Measurements from ENCODE around the gene ONECUT1. TPM values are rescaled to one million over a fixed set of nuclear protein-coding genes. Genes with fewer than 3 reads are reported as not detected.
A peak's percentile ranks its signal among the peaks of the same experiment; 100 is the strongest.
"Not testable (repeated sequence)": the region's sequence is repeated elsewhere in the genome, so short reads cannot be mapped to it uniquely, and the experiment has no call there.

Gene ONECUT1
- total RNA-seq (2014; rRNA removed; shearing (Covaris generic)) (0.25 and 0.28 TPM in 2 replicates), total RNA-seq (2022) (0.15 and 0.52 TPM in 2 replicates), Bru-seq, nascent RNA (percentile 9 among the genes with signal in this experiment), BruChase-seq, experiment 1, labeled RNA remaining after a 6-hour chase (percentile 7 among the genes with signal in this experiment), BruChase-seq, experiment 2, labeled RNA remaining after a 2-hour chase (percentile 4 among the genes with signal in this experiment)
- long read RNA-seq: 0 reads

GRCh38 chr15:52790169-52790708, at the start of gene ONECUT1:
Gene ONECUT1, minus strand, starts transcription at chr15:52790336. Its CDS starts 452 bp downstream, at chr15:52789884.
- TF ChIP-seq EZH2phosphoT487 (IDR thresholded peaks at IDR 0.05; ENCODE audit: borderline replicate concordance, low read depth, low read length) (no peak), CTCF (conservative IDR thresholded peaks at IDR 0.05; ENCODE audit: low read length) (no peak)
- POLR2A ChIA-PET: interaction anchor here (0.7 kb wide), 1 partner anchor 34 kb away, joined by 4 read pairs; no protein-coding TSS in a partner anchor
- Histone ChIP-seq H3K9me2 (ENCODE audit: insufficient read depth, low read length) (no peaks in the 10 kb centered on the region), H3K27ac (ENCODE audit: low read depth, low read length, poor library complexity, severe bottlenecking) (no peak within 1 kb of the TSS), H4K20me1 (ENCODE audit: insufficient read depth, low read length) (no peaks in the 10 kb centered on the region), H3K4me2 (ENCODE audit: low read length) (peak within 1 kb of the TSS; percentile 72), H3K9me3 (ENCODE audit: low read length) (no peaks in the 10 kb centered on the region), H3K79me2 (ENCODE audit: insufficient read depth, low read depth, low read length) (no peaks in the 10 kb centered on the region), H2AFZ (ENCODE audit: low read length) (peak within 1 kb of the TSS; percentile 77), H3K4me3 (ENCODE audit: low read depth, low read length, poor library complexity, severe bottlenecking) (peak within 1 kb of the TSS; percentile 65), H3K4me1 (ENCODE audit: insufficient read depth, low read length, poor library complexity, severe bottlenecking) (no peaks in the 10 kb centered on the region), H3K36me3 (ENCODE audit: insufficient read depth, low read length) (no peaks in the 10 kb centered on the region)
- BruUV-seq (replicated peaks): no TSS peak
- peak; percentile 61 for DNase-seq (ENCODE audit: low spot score)
- intact Hi-C loops (cut with micrococcal nuclease; ENCODE audit: unreplicated experiment): no loop called here
- CTCF ChIA-PET (ENCODE audit: unreplicated experiment): interaction anchor here (0.6 kb wide), 1 partner anchor 532 kb away, joined by 5 read pairs; no protein-coding TSS in a partner anchor

GRCh38 chr15:52834379-52834778, 44.2 kb upstream of the ONECUT1 start:
- DNase-seq (ENCODE audit: low spot score): no peak
- no peaks in the 10 kb centered on the region for H3K9me3 ChIP-seq (ENCODE audit: low read length)
- H3K36me3 ChIP-seq (ENCODE audit: insufficient read depth, low read length): no peaks in the 10 kb centered on the region
- H2AFZ ChIP-seq (ENCODE audit: low read length): no peak overlapping the region
- no peak overlapping the region for H3K27ac ChIP-seq (ENCODE audit: low read depth, low read length, poor library complexity, severe bottlenecking)
- H3K4me3 ChIP-seq (ENCODE audit: low read depth, low read length, poor library complexity, severe bottlenecking): no peak overlapping the region
- H3K4me2 ChIP-seq (ENCODE audit: low read length): no peak overlapping the region
- no peaks in the 10 kb centered on the region for H3K4me1 ChIP-seq (ENCODE audit: insufficient read depth, low read length, poor library complexity, severe bottlenecking)
- no peaks in the 10 kb centered on the region for H3K79me2 ChIP-seq (ENCODE audit: insufficient read depth, low read depth, low read length)
- intact Hi-C loops (cut with micrococcal nuclease; ENCODE audit: unreplicated experiment): no loop called here
- H4K20me1 ChIP-seq (ENCODE audit: insufficient read depth, low read length): no peaks in the 10 kb centered on the region
- TF ChIP-seq EZH2phosphoT487 (IDR thresholded peaks at IDR 0.05; ENCODE audit: borderline replicate concordance, low read depth, low read length) (no peak), CTCF (conservative IDR thresholded peaks at IDR 0.05; ENCODE audit: low read length) (no peak)
- BruUV-seq (replicated peaks): no TSS peak
- CTCF ChIA-PET (ENCODE audit: unreplicated experiment): no interaction called here
- H3K9me2 ChIP-seq (ENCODE audit: insufficient read depth, low read length): no peaks in the 10 kb centered on the region
- POLR2A ChIA-PET: no interaction called here

- DNase-seq (ENCODE audit: low spot score); H3K4me2 ChIP-seq (ENCODE audit: low read length); H3K9me3 ChIP-seq (ENCODE audit: low read length); CTCF ChIA-PET (ENCODE audit: unreplicated experiment); H3K4me1 ChIP-seq (ENCODE audit: insufficient read depth, low read length, poor library complexity, severe bottlenecking); H3K4me3 ChIP-seq (ENCODE audit: low read depth, low read length, poor library complexity, severe bottlenecking); H2AFZ ChIP-seq (ENCODE audit: low read length); intact Hi-C loops (cut with micrococcal nuclease; ENCODE audit: unreplicated experiment); H3K79me2 ChIP-seq (ENCODE audit: insufficient read depth, low read depth, low read length); H3K36me3 ChIP-seq (ENCODE audit: insufficient read depth, low read length); H4K20me1 ChIP-seq (ENCODE audit: insufficient read depth, low read length); H3K9me2 ChIP-seq (ENCODE audit: insufficient read depth, low read length); BruUV-seq (replicated peaks); H3K27ac ChIP-seq (ENCODE audit: low read depth, low read length, poor library complexity, severe bottlenecking): not testable (repeated sequence)
- POLR2A ChIA-PET: interaction anchor here (0.6 kb wide), 1 partner anchor 47 kb away, joined by 5 read pairs; no protein-coding TSS in a partner anchor
These were observed 34.2 kb upstream of the ONECUT1 start for GRCh38 chr15:52824169-52824942.

Measured in OCI-LY7 (cell line).